ENCODE measurements around the gene TMEM140. TPM values are rescaled to one million over a fixed set of nuclear protein-coding genes. Genes with fewer than 3 reads are reported as not detected.
"Not testable (repeated sequence)": the region's sequence is repeated elsewhere in the genome, so short reads cannot be mapped to it uniquely, and the experiment has no call there.

TMEM140 gene
- 10 to 100 TPM; 11.7 to 16.6 TPM for total RNA-seq

- H3K27ac Mint-ChIP-seq, result peak within 1 kb of the TSS; percentile 95
- peaks cover 19% of the 10 kb centered on the region for H3K4me1 Mint-ChIP-seq
- ATAC-seq (replicated peaks), result peak; percentile 88
- peak within 1 kb of the TSS; percentile 94 for H3K4me3 Mint-ChIP-seq
- H3K36me3 Mint-ChIP-seq (ENCODE audit: low read depth), result peaks cover 19% of the 10 kb centered on the region
- H3K27me3 Mint-ChIP-seq, result no peaks in the 10 kb centered on the region
- H3K9me3 Mint-ChIP-seq, result peaks cover 3% of the 10 kb centered on the region
Observed at GRCh38 chr7:135147899-135148721, at the start of gene TMEM140. Gene TMEM140 (plus strand): TSS chr7:135148072. CDS start chr7:135164442, 16,370 bp downstream.

- no peaks in the 10 kb centered on the region for H3K27me3 Mint-ChIP-seq
- H3K9me3 Mint-ChIP-seq, result peaks cover 9% of the 10 kb centered on the region
- H3K36me3 Mint-ChIP-seq (ENCODE audit: low read depth), result no peaks in the 10 kb centered on the region
- no peak for ATAC-seq (replicated peaks)
- H3K27ac Mint-ChIP-seq, result no peak overlapping the region
- no peaks in the 10 kb centered on the region for H3K4me1 Mint-ChIP-seq
- no peak overlapping the region for H3K4me3 Mint-ChIP-seq
Observed at GRCh38 chr7:135098391-135098790, 49.5 kb upstream of the TMEM140 start.

GRCh38 chr7:135100856-135101255 lies 47.0 kb upstream of the TMEM140 start:
- H3K27ac Mint-ChIP-seq, result no peak overlapping the region
- H3K36me3 Mint-ChIP-seq (ENCODE audit: low read depth), result no peaks in the 10 kb centered on the region
- H3K4me3 Mint-ChIP-seq, result no peak overlapping the region
- no peaks in the 10 kb centered on the region for H3K4me1 Mint-ChIP-seq
- no peak for ATAC-seq (replicated peaks)
- no peaks in the 10 kb centered on the region for H3K27me3 Mint-ChIP-seq
- peaks cover 11% of the 10 kb centered on the region for H3K9me3 Mint-ChIP-seq

- no peak overlapping the region for H3K27ac Mint-ChIP-seq
- H3K36me3 Mint-ChIP-seq (ENCODE audit: low read depth), result no peaks in the 10 kb centered on the region
- H3K4me3 Mint-ChIP-seq, result no peak overlapping the region
- peaks cover 15% of the 10 kb centered on the region for H3K9me3 Mint-ChIP-seq
- H3K4me1 Mint-ChIP-seq, result no peaks in the 10 kb centered on the region
- ATAC-seq (replicated peaks), result peak; percentile 49
- H3K27me3 Mint-ChIP-seq, result no peaks in the 10 kb centered on the region
Observed at GRCh38 chr7:135102372-135102771, 45.5 kb upstream of the TMEM140 start.

GRCh38 chr7:135109562-135109961 lies 38.3 kb upstream of the TMEM140 start:
- H3K27me3 Mint-ChIP-seq, result no peaks in the 10 kb centered on the region
- H3K9me3 Mint-ChIP-seq, result peaks cover 20% of the 10 kb centered on the region
- H3K36me3 Mint-ChIP-seq (ENCODE audit: low read depth), result no peaks in the 10 kb centered on the region
- no peak overlapping the region for H3K4me3 Mint-ChIP-seq
- no peak for ATAC-seq (replicated peaks)
- no peak overlapping the region for H3K27ac Mint-ChIP-seq
- H3K4me1 Mint-ChIP-seq, result no peaks in the 10 kb centered on the region

- Mint-ChIP-seq H3K4me1 (no peaks in the 10 kb centered on the region), H3K4me3 (no peak overlapping the region), H3K36me3 (ENCODE audit: low read depth) (no peaks in the 10 kb centered on the region), H3K27me3 (no peaks in the 10 kb centered on the region), H3K27ac (no peak overlapping the region), H3K9me3 (peaks cover 24% of the 10 kb centered on the region)
- ATAC-seq (replicated peaks), result no peak
Observed at GRCh38 chr7:135109976-135110375, 37.9 kb upstream of the TMEM140 start.

GRCh38 chr7:135111379-135111778 lies 36.5 kb upstream of the TMEM140 start:
- no peaks in the 10 kb centered on the region for H3K27me3 Mint-ChIP-seq
- no peak for ATAC-seq (replicated peaks)
- H3K36me3 Mint-ChIP-seq (ENCODE audit: low read depth), result no peaks in the 10 kb centered on the region
- H3K9me3 Mint-ChIP-seq, result peaks cover 20% of the 10 kb centered on the region
- H3K4me1 Mint-ChIP-seq, result no peaks in the 10 kb centered on the region
- no peak overlapping the region for H3K4me3 Mint-ChIP-seq
- no peak overlapping the region for H3K27ac Mint-ChIP-seq

- peaks cover 5% of the 10 kb centered on the region for H3K9me3 Mint-ChIP-seq
- no peak overlapping the region for H3K4me3 Mint-ChIP-seq
- no peaks in the 10 kb centered on the region for H3K4me1 Mint-ChIP-seq
- H3K36me3 Mint-ChIP-seq (ENCODE audit: low read depth), result no peaks in the 10 kb centered on the region
- no peak overlapping the region for H3K27ac Mint-ChIP-seq
- no peaks in the 10 kb centered on the region for H3K27me3 Mint-ChIP-seq
- no peak for ATAC-seq (replicated peaks)
Observed at GRCh38 chr7:135114622-135115021, 33.2 kb upstream of the TMEM140 start.

- H3K27me3 Mint-ChIP-seq, result no peaks in the 10 kb centered on the region
- ATAC-seq (replicated peaks), result no peak
- H3K4me3 Mint-ChIP-seq, result no peak overlapping the region
- H3K36me3 Mint-ChIP-seq (ENCODE audit: low read depth), result peaks cover 9% of the 10 kb centered on the region
- no peaks in the 10 kb centered on the region for H3K4me1 Mint-ChIP-seq
- no peak overlapping the region for H3K27ac Mint-ChIP-seq
- peaks cover 14% of the 10 kb centered on the region for H3K9me3 Mint-ChIP-seq
Observed at GRCh38 chr7:135117096-135117495, 30.8 kb upstream of the TMEM140 start.

- H3K4me3 Mint-ChIP-seq, result no peak overlapping the region
- H3K4me1 Mint-ChIP-seq, result peaks cover 4% of the 10 kb centered on the region
- H3K27ac Mint-ChIP-seq, result no peak overlapping the region
- H3K27me3 Mint-ChIP-seq, result no peaks in the 10 kb centered on the region
- H3K36me3 Mint-ChIP-seq (ENCODE audit: low read depth), result peaks cover 9% of the 10 kb centered on the region
- H3K9me3 Mint-ChIP-seq, result peaks cover 18% of the 10 kb centered on the region
- no peak for ATAC-seq (replicated peaks)
Observed at GRCh38 chr7:135121868-135122267, 26.0 kb upstream of the TMEM140 start.

- H3K4me3 Mint-ChIP-seq; ATAC-seq (replicated peaks); H3K4me1 Mint-ChIP-seq; H3K27ac Mint-ChIP-seq; H3K36me3 Mint-ChIP-seq (ENCODE audit: low read depth); H3K27me3 Mint-ChIP-seq: not testable (repeated sequence)
- peaks cover 18% of the 10 kb centered on the region for H3K9me3 Mint-ChIP-seq
Observed at GRCh38 chr7:135124631-135125030, 23.2 kb upstream of the TMEM140 start.

GRCh38 chr7:135128931-135129330 lies 18.9 kb upstream of the TMEM140 start:
- Mint-ChIP-seq H3K9me3 (peaks cover 13% of the 10 kb centered on the region), H3K4me1 (no peaks in the 10 kb centered on the region), H3K36me3 (ENCODE audit: low read depth) (no peaks in the 10 kb centered on the region), H3K27me3 (no peaks in the 10 kb centered on the region), H3K4me3 (no peak overlapping the region), H3K27ac (no peak overlapping the region)
- no peak for ATAC-seq (replicated peaks)

GRCh38 chr7:135129579-135129978 lies 18.3 kb upstream of the TMEM140 start:
- H3K4me3 Mint-ChIP-seq, result no peak overlapping the region
- no peaks in the 10 kb centered on the region for H3K27me3 Mint-ChIP-seq
- peaks cover 12% of the 10 kb centered on the region for H3K9me3 Mint-ChIP-seq
- no peak for ATAC-seq (replicated peaks)
- H3K27ac Mint-ChIP-seq, result no peak overlapping the region
- no peaks in the 10 kb centered on the region for H3K36me3 Mint-ChIP-seq (ENCODE audit: low read depth)
- H3K4me1 Mint-ChIP-seq, result no peaks in the 10 kb centered on the region

- Mint-ChIP-seq H3K36me3 (ENCODE audit: low read depth) (no peaks in the 10 kb centered on the region), H3K27me3 (no peaks in the 10 kb centered on the region)
Observed at GRCh38 chr7:135143885-135144668, 3.8 kb upstream of the TMEM140 start.

More at GRCh38 chr7:135143885-135144668, 3.8 kb upstream of the TMEM140 start:
- Mint-ChIP-seq H3K27ac (no peak overlapping the region), H3K4me3 (no peak overlapping the region), H3K4me1 (peaks cover 9% of the 10 kb centered on the region), H3K9me3 (peaks cover 6% of the 10 kb centered on the region)
- ATAC-seq (replicated peaks), result no peak

All from activated T-helper 17 cell treated with anti-CD3 and anti-CD28 coated beads, Interleukin-2, amount 50 U/mL, for 72 hours (primary cell).